Liver (tissue), 3 donors: ENCODE results near the gene CRNN.

ENCODE experiments used
- ATF3 ChIP-seq: IDR thresholded peaks from 2 replicates; pipeline ENCODE4 v1.6.1; 2016; ENCODE audit warnings: antibody characterized with exemption
- CTCF ChIP-seq: fragments of 150-350 bp; IDR thresholded peaks from 2 replicates; pipeline ENCODE4 v1.5.1; 2017; ENCODE audit warnings: improper control_type of control experiment, low read depth, low read length; ENCODE audit not compliant: missing input control
- EGR1 ChIP-seq, 2 donors: IDR thresholded peaks; 2 replicates each; pipeline ENCODE4 v1.6.1; 2016 to 2018; ENCODE audit warnings: antibody characterized with exemption in 2 of 2, low read depth in 2 of 2
- FOXA1 ChIP-seq: IDR thresholded peaks from 2 replicates; pipeline ENCODE4 v1.6.1; 2016; ENCODE audit warnings: antibody characterized with exemption
- GABPA ChIP-seq, 2 donors: IDR thresholded peaks in 1 of 2; conservative IDR thresholded peaks in 1 of 2; 2 replicates each; pipeline ENCODE4 v1.6.1; 2016; ENCODE audit warnings: antibody characterized with exemption in 2 of 2, mild to moderate bottlenecking in 1 of 2, moderate library complexity in 1 of 2
- MAX ChIP-seq: IDR thresholded peaks from 2 replicates; pipeline ENCODE4 v1.6.1; 2016; ENCODE audit warnings: antibody characterized with exemption
- RAD21 ChIP-seq, 2 donors: IDR thresholded peaks; 2 replicates each; pipeline ENCODE4 v1.6.1; 2016; ENCODE audit warnings: antibody characterized with exemption in 2 of 2, mild to moderate bottlenecking in 2 of 2
- REST ChIP-seq: IDR thresholded peaks from 2 replicates; pipeline ENCODE4 v1.6.1; 2016; ENCODE audit warnings: antibody characterized with exemption, mild to moderate bottlenecking
- SP1 ChIP-seq: IDR thresholded peaks from 2 replicates; pipeline ENCODE4 v1.6.1; 2018; ENCODE audit warnings: antibody characterized with exemption, mild to moderate bottlenecking
- TAF1 ChIP-seq: conservative IDR thresholded peaks from 2 replicates; pipeline ENCODE4 v1.6.1; 2016; ENCODE audit warnings: antibody characterized with exemption, mild to moderate bottlenecking
- YY1 ChIP-seq: IDR thresholded peaks from 2 replicates; pipeline ENCODE4 v1.6.1; 2016; ENCODE audit warnings: antibody characterized with exemption, mild to moderate bottlenecking
- ZBTB33 ChIP-seq: IDR thresholded peaks from 2 replicates; pipeline ENCODE4 v1.6.1; 2016; ENCODE audit warnings: antibody characterized with exemption
- donor health status: healthy.
- donor health status: healthy.

GRCh38 chr1:152441756-152442155, 27.7 kb upstream of the CRNN start:
- TF ChIP-seq CTCF = no peak
- no peak for TF ChIP-seq REST
- TF ChIP-seq YY1 = no peak
- no peak for TF ChIP-seq MAX
- no peak for TF ChIP-seq SP1
- TF ChIP-seq FOXA1 = no peak
- TF ChIP-seq TAF1 = no peak
- no peak for TF ChIP-seq ATF3
- TF ChIP-seq EGR1 (IDR thresholded peaks at IDR 0.05; ENCODE audit: low read depth in 2 of 2) = no peak
- no peak for TF ChIP-seq RAD21 (IDR thresholded peaks at IDR 0.05)
- no peak for TF ChIP-seq ZBTB33
- TF ChIP-seq GABPA (IDR thresholded peaks at IDR 0.05 in 1 of 2, conservative IDR thresholded peaks at IDR 0.05 in 1 of 2) = no peak
